PC-3 (cell line): Measurements from ENCODE around the gene RPL13. TPM values are rescaled to one million over a fixed set of nuclear protein-coding genes. Genes with fewer than 3 reads are reported as not detected.

Experiments
- ATAC-seq: fragments of 200-7000 bp; cut with Tn5 transposase; 2 replicates; pipeline ENCODE4 v1.9.1; 2020; ENCODE audit warnings: mild to moderate bottlenecking, moderate library complexity
- BruUV-seq: library from RNA; stranded (reverse); fragments of 400-500 nt; replicated peaks from 2 replicates; lab custom pipeline; 2021; lab: Mats Ljungman, UMichigan
- CTCF ChIA-PET: fragments of 300-600 bp; sonication (Branson Sonifier 250); formaldehyde crosslinking; loops from one replicate; lab custom pipeline; 2022; ENCODE audit warnings: antibody characterized with exemption; lab: Charles Lee
- POLR2A ChIA-PET: fragments of 300-600 bp; sonication (Branson Sonifier 250); formaldehyde crosslinking; loops from one replicate; lab custom pipeline; 2022; ENCODE audit warnings: antibody characterized with exemption; ENCODE audit not compliant: unreplicated experiment; lab: Charles Lee
- DNase-seq: peaks from one replicate; pipeline ENCODE4 v3.0.0-alpha.2; 2015
- H2AFZ ChIP-seq: fragments of 300-600 bp; sonication (generic); 2 replicates; pipeline ENCODE4 v1.6.0; 2016; ENCODE audit warnings: antibody characterized with exemption, low read length
- H3F3A ChIP-seq: fragments of 300-600 bp; sonication (generic); one replicate; pipeline ENCODE4 v1.6.0; 2017; ENCODE audit warnings: antibody characterized with exemption, low read length, control low read depth, mild to moderate bottlenecking; ENCODE audit not compliant: unreplicated experiment
- H3K27ac ChIP-seq: fragments of 300-600 bp; sonication (generic); 2 replicates; pipeline ENCODE4 v1.5.1; 2016; ENCODE audit warnings: mild to moderate bottlenecking, low read length
- H3K27me3 ChIP-seq: fragments of 300-600 bp; sonication (generic); 2 replicates; pipeline ENCODE4 v1.6.1; 2016; ENCODE audit warnings: low read length, mixed read lengths
- H3K36me3 ChIP-seq: fragments of 300-600 bp; sonication (generic); 2 replicates; pipeline ENCODE4 v1.6.1; 2016; ENCODE audit warnings: low read depth, mixed run types, low read length, mixed read lengths
- H3K4me1 ChIP-seq: fragments of 300-600 bp; sonication (generic); 2 replicates; pipeline ENCODE4 v1.5.1; 2016; ENCODE audit warnings: low read length; ENCODE audit not compliant: insufficient read depth
- H3K4me2 ChIP-seq: fragments of 300-600 bp; sonication (generic); 2 replicates; pipeline ENCODE4 v1.6.0; 2016; ENCODE audit warnings: low read length
- H3K4me3 ChIP-seq: fragments of 300-600 bp; sonication (generic); 2 replicates; pipeline ENCODE4 v1.5.1; 2016; ENCODE audit warnings: mild to moderate bottlenecking, low read length, mixed read lengths
- H3K79me2 ChIP-seq: fragments of 300-600 bp; sonication (generic); 2 replicates; pipeline ENCODE4 v1.6.1; 2017; ENCODE audit warnings: low read length, mixed read lengths
- H3K9ac ChIP-seq: fragments of 300-600 bp; sonication (generic); 2 replicates; pipeline ENCODE4 v1.6.0; 2016; ENCODE audit warnings: mild to moderate bottlenecking, low read length
- H3K9me2 ChIP-seq: fragments of 300-600 bp; sonication (generic); replicated peaks from 2 replicates; pipeline ENCODE4 v1.6.1; 2016; ENCODE audit warnings: mixed run types, low read length, mixed read lengths
- H3K9me3 ChIP-seq: fragments of 300-600 bp; sonication (generic); 2 replicates; pipeline ENCODE4 v1.6.1; 2016; ENCODE audit warnings: low read length, mixed read lengths
- H4K20me1 ChIP-seq: fragments of 300-600 bp; sonication (generic); 2 replicates; pipeline ENCODE4 v1.6.1; 2016; ENCODE audit warnings: low read length, mixed read lengths
- CTCF ChIP-seq: fragments of 300-600 bp; sonication (generic); conservative IDR thresholded peaks from 2 replicates; pipeline ENCODE4 v1.5.1; 2017; ENCODE audit warnings: antibody characterized with exemption, low read depth, mild to moderate bottlenecking, low read length
- EZH2 ChIP-seq: fragments of 300-600 bp; sonication (generic); IDR thresholded peaks from one replicate; pipeline ENCODE4 v1.6.1; 2017; ENCODE audit warnings: antibody characterized with exemption, mild to moderate bottlenecking, low read length; ENCODE audit not compliant: unreplicated experiment
- EZH2phosphoT487 ChIP-seq: fragments of 300-600 bp; sonication (generic); IDR thresholded peaks from 2 replicates; pipeline ENCODE4 v1.6.1; 2018; ENCODE audit warnings: mild to moderate bottlenecking, antibody characterized with exemption, low read length, borderline replicate concordance
- intact Hi-C: fragments of 100-400 bp; cut with micrococcal nuclease; formaldehyde crosslinking; loops from 2 replicates; pipeline ENCODE4 v1.9.0; 2023
- total RNA-seq: library from RNA; depleted of rRNA; stranded (reverse); fragments of >200 nt; gene quantifications from 2 replicates; pipeline ENCODE4 v1.2.3, GENCODE V29; 2014

The RPL13 gene
- total RNA-seq, 1 experiment from 2014 or later: 3,236 TPM

DNA sequence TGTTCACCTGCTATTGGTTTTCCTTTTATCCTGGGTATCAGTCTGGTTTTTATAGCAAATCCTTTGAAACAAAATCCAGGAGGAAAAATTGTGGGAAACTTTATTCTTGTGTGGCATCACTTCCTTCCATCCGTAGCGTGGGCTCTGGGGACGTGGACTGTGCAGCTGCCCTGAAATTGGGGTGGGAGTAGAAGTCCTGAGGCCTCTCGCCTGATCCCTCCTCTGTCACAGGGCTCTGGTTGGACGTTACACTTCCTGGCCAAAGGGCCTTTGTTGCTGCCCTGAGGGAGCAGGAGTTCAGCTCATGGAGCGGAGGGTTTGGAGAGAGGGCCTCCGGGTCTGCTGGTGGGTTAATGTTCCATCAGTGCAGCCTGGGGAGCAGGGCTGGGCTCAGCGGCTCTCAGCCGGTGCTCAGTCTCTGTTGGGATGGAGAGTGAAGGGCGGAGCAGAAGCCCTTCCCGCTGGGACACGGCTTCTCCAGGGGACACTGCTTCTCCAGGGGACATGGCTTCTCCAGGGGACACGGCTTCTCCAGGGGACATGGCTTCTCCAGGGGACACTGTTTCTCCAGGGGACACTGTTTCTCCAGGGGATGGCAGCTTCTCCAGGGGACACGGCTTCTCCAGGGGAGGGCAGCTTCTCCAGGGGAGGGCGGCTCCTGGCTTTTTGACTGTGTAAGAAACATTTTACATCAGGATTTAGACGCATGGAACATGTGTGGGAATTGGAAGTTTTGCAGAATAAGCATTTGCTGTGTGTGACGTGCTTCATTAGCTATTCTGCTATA, 15.2 kb upstream of the RPL13 start:
- intact Hi-C loops: no loop called here
- H2AFZ ChIP-seq: no peak overlapping the region
- no peaks in the 10 kb centered on the region for H3K9me3 ChIP-seq
- no peaks in the 10 kb centered on the region for H3K9me2 ChIP-seq
- ChIA-PET POLR2A (no interaction called here), CTCF (no interaction called here)
- no peak overlapping the region for H3K27ac ChIP-seq
- H3K4me3 ChIP-seq: no peak overlapping the region
- no peak overlapping the region for H3K9ac ChIP-seq
- no peaks in the 10 kb centered on the region for H3K27me3 ChIP-seq
- H3F3A ChIP-seq: no peaks in the 10 kb centered on the region
- peaks cover 2% of the 10 kb centered on the region; the same call in 1 of the 2 replicates for H3K36me3 ChIP-seq
- DNase-seq (no peak), ATAC-seq (no peak)
- TF ChIP-seq EZH2 (no peak), EZH2phosphoT487 (no peak), CTCF (no peak)
- no peaks in the 10 kb centered on the region for H3K4me1 ChIP-seq
- no peak overlapping the region for H3K4me2 ChIP-seq
- BruUV-seq: no TSS peak
- no peaks in the 10 kb centered on the region for H3K79me2 ChIP-seq
- no peaks in the 10 kb centered on the region for H4K20me1 ChIP-seq

GRCh38 chr16:89545831-89546574, 14.5 kb upstream of the RPL13 start:
- intact Hi-C loops: no loop called here
- no peak overlapping the region for H3K4me3 ChIP-seq
- H3K4me2 ChIP-seq: no peak overlapping the region
- no peak overlapping the region for H3K9ac ChIP-seq
- H3F3A ChIP-seq: no peaks in the 10 kb centered on the region
- POLR2A ChIA-PET: no interaction called here
- no peaks in the 10 kb centered on the region for H3K79me2 ChIP-seq
- no peaks in the 10 kb centered on the region for H3K27me3 ChIP-seq
- no peak for ATAC-seq
- BruUV-seq: no TSS peak
- H2AFZ ChIP-seq: no peak overlapping the region
- no peak overlapping the region for H3K27ac ChIP-seq
- H3K9me3 ChIP-seq: no peaks in the 10 kb centered on the region
- H3K4me1 ChIP-seq: no peaks in the 10 kb centered on the region
- no peaks in the 10 kb centered on the region for H4K20me1 ChIP-seq
- DNase-seq: no peak
- no peaks in the 10 kb centered on the region for H3K9me2 ChIP-seq
- TF ChIP-seq CTCF (no peak), EZH2phosphoT487 (no peak), EZH2 (no peak)
- CTCF ChIA-PET: no interaction called here
- peaks cover 2% of the 10 kb centered on the region; the same call in 1 of the 2 replicates for H3K36me3 ChIP-seq

DNA sequence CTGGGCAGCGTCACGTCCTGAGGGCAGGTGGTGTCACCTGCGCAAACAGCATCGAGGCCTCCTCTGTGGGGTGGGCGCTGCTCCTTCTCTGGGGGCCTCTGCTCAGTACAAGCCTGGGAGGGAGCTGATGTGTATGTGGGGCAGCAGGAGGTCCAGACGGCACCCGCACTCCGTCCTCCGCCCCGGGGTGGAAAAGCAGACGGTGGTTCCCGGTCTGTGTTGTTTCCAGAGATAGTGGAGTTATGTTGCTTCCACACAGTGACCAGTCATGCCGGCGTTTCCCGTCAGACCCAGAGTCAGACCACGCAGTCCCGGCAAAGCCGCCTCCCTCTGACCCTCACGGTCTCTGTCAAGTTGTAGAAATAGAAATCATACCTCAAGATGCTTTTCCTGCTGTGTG, 13.7 kb upstream of the RPL13 start:
- Histone ChIP-seq H4K20me1 (no peaks in the 10 kb centered on the region), H3F3A (no peaks in the 10 kb centered on the region), H2AFZ (no peak overlapping the region), H3K4me1 (no peaks in the 10 kb centered on the region), H3K9ac (no peak overlapping the region), H3K4me3 (no peak overlapping the region), H3K9me3 (no peaks in the 10 kb centered on the region), H3K27ac (no peak overlapping the region), H3K9me2 (no peaks in the 10 kb centered on the region), H3K36me3 (peaks cover 2% of the 10 kb centered on the region; the same call in 1 of the 2 replicates), H3K4me2 (no peak overlapping the region), H3K79me2 (no peaks in the 10 kb centered on the region), H3K27me3 (no peaks in the 10 kb centered on the region)
- no peak for ATAC-seq
- intact Hi-C loops: no loop called here
- TF ChIP-seq CTCF (no peak), EZH2phosphoT487 (no peak)
- DNase-seq: no peak
- ChIA-PET CTCF (no interaction called here), POLR2A (no interaction called here)
- no TSS peak for BruUV-seq
